CD4-positive, alpha-beta T cell treated with Interleukin-4 for 1 hour (primary cell): ENCODE measurements around the gene ZNFX1.
"Not testable (repeated sequence)": the region's sequence is repeated elsewhere in the genome, so short reads cannot be mapped to it uniquely, and the experiment has no call there.

ENCODE experiments used
- DNase-seq, 2 donors: peaks; one replicate each; pipeline ENCODE4 v3.0.0-alpha.2; 2020 to 2022

ZNFX1 gene

DNA sequence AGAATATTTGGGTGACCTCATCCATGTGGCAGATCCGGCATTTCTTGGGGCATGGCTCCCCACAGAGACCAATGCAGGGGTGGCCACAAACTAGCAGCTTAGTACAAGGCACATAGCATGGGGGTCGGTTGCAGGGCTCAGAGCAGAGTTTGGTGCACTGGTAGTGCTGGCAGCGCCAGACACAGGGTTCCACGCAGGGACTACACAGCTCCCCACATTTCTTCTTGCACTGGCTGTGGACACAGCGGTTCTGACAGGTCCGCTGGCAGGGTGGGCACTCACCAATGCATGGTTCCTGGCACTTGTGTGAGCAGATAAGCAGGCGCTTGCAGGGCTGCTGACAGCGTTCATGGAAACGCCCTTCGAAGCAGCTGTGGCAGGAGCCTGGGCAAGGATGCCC, 29.6 kb downstream of the ZNFX1 start:
- no peak for DNase-seq

DNA sequence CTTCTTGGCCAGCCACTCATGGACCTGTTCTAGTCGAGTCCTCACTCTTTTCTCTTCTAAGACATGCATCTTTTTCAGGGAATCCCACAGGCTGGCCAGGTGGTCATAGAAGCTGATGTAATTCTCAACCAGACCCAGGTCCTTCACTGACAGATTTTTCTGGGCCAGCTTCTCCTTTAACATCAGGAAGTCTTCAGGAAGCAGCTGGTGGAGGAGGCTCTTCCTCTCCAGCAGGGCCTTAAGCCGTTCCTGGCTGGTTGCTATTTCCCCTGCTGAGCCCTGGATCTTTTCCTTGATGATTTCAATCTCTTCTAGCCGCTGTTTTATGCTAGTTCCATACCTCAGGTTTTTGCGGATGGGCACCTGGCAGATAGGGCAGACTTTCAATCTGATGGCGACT, 30.1 kb downstream of the ZNFX1 start:
- DNase-seq, result no peak

DNA sequence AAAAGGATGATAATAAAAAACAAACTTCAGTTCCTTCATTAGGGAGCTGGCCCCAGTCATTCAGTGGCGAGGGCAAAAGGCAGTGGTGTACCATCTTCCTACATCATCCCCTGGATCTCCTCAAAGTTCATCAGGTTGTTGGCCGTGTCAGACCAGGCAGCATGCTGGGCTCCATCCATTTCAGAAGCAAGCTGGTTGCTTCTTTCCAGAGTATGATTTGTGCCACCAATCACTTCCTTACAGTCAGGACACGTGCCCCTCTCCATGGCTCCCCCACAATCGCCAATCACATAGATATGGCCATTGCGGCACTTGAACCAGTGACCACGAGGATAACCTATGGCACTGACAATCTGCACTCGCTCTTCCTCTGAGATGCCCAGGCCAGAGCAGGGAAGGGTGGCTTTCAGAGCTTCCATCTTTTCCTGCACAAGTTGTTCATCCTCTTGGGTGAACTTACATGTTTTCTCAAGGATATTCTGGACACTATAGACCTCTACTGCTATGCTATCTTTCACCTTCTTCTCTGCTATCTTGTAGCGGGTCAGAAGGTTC, 30.6 kb downstream of the ZNFX1 start:
- DNase-seq, result no peak

DNA sequence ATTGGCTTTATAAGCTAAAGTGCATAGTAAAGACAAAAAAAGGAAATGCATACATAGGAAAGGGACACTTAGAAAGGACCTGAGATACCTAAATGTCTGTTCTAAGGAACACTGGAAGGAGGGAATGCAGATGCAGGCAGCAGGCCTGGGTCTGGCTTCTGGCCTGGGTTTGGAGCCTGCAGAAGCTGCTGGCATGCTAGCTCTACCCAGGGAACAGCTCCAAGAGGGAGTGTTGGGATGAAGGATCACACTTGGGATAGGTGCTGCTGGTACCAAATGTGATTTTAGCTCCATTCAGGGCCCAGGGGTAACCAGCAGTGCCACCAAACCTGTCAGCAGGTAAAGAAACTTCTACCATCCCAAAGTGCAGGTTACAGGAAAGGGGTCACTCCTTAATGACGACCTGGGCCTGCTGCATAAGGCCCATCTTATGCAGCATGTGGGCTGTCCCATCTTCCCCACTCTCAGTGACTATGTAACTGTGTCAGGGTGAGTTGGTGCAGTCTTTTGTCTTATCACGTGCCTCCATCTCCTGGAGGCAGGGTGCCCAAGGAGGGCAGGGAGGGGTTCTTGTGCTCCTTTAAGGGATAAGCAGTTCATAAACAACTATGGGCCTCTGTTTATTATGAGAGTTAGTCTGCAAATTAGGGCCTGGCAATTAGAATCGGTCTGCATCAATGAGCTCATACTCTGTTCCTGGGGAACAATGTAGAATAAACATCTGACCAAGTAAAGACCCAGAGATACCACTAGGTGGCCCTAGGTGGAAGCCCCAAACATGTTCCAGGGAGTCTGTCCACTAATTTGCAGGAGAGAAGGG, 31.7 kb downstream of the ZNFX1 start:
- peak; percentile 26 to 49 for DNase-seq

DNA sequence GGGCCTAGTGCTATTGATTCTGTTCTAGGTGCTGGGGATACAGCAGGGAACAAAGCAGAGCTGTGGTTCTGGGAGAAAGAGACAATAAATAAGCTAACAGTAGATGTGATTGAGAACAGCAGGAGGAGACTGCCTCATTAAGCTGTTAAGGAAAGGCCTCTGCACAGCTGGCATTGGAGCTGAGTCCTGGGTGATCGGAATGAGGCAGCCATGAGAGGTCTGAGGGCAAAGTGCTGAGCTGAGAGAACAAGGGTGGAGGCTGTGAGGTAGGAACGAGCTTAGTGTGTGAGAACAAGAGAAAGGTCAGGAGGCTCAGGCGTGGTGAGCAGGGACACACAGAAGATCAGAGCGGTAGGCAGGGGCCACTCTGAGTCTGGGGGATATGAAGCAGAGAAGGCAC, 40.3 kb downstream of the ZNFX1 start:
- DNase-seq, result no peak

DNA sequence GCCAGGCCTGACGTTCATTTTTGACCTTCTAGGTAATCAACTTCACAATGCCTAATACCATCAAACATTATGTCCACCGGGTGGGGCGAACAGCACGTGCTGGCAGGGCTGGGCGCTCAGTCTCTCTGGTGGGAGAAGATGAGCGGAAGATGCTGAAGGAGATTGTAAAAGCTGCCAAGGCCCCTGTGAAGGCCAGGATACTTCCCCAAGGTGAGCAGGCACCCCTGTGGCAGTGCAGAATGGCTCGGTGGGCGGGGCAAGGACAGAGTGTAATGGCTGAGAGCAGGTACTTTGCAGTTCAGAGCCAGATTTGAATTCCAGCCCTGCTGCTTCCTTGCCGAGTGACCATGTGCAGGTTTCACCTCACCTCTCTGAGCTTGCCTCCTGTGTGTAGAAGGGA, 41.6 kb downstream of the ZNFX1 start:
- no peak for DNase-seq

DNA sequence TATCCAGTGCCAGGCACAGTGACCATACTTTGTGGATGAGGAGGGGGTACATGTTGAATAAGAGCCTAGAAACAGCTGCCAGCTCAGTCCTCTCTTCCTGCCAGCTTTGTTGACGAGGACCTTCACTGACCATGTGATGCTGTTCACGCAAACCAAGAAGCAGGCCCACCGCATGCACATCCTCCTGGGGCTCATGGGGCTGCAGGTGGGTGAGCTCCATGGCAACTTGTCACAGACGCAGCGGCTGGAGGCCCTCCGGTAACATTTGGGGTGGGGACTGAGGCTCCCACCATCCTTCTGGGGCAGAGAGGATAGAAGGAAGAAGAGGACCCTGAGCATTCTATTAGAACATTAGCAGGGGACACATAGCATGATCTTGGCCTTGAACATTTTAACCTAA, 43.0 kb downstream of the ZNFX1 start:
- no peak for DNase-seq

DNA sequence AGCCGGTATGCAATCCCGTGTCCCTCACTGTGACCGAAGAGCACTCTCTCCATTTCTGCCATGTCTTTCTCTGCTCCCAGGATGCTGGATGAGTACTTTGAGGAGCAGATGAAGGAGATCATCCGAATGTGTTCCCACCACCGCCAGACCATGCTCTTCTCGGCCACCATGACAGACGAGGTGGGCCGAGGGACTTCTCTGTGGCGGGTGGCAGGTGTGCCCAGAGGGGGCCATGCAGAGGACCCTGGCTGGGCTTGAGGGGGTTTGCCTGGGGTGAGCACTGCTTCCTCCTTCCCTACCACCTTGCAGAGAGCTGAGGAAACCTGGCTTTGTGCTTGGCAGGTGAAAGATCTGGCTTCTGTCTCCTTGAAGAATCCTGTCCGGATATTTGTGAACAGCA, 44.6 kb downstream of the ZNFX1 start:
- no peak for DNase-seq

DNA sequence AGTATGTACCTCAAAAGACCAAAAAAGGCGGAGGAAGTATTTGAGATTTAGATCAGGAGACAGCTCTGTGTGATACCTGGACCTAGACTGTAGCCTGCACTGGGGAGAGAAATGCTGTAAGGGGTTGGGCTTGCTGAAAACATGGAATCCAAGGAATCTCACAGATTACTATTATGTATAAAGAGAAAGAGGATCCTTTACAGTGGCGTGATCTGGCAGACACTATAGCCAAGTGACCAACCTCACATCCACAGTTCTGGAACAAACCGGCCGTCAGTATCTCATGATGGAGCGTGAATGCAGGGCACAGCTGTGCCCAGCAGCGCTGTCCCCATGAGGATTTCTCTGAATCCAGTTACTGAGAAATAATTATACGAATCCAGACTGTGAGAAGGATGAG, 46.4 kb downstream of the ZNFX1 start:
- DNase-seq, result no peak

DNA sequence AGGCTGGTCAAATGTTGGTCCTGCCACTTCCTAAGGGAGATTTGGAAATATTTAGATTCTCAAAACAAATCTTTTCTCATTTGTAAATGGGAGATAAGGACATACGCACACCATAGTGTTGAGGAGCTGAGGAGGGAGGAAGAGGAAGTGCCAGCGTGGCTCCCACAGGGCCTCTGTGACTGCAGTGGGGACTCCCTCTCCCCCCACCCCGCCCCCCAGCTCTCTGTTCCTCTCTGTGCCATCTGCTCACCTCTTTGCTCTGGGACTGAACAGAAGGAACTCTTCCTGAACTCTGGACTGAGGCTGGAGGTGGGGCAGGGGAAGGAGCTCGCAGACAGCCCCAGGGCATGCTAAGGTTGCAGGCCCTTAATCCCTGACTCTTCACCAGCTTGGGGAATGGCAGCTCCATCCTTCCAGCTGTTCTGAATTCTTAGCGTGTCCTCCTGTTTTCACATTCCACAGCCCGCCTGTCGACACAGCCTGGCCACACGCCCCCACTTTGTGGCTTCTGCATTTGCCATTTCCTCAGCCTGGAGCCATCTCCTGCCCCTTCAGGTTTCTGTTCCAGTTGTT, 47.2 kb downstream of the ZNFX1 start:
- DNase-seq, result peak in 1 of 2 donors; percentile 45

DNA sequence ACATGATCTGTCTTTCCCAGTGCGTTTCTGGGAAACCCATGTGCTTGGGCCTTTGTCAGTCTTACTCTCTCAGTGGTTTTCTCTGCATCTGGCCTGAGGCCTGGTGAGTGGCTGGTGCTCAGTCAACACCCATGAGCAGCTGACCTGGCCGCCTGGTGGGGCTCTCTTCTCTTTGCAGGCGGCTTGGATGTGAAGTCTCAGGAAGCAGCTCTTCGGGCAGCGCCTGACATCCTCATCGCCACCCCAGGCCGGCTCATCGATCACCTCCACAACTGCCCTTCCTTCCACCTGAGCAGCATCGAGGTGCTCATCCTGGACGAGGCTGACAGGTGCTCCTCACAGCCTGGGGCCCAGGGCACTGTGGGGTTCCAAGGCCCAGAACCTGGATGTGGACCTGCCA, 47.8 kb downstream of the ZNFX1 start:
- no peak for DNase-seq

DNA sequence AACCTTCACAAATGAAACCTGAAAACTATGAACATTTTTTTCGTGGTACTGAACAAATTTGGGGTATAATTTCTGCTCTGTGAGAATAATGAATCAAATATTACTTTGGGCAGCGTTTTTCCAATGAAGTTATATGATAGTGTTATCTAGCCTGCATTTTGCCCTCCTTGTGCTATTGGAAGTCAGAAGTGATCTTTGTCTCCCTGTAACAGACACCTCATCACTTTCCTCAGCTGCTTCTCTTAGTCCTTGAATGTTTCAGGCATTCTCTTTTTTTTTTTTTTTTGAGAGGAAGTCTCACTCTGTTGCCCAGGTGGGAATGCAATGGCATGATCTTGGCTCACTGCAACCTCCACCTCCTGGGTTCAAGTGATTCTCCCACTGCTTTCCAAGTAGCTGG, 48.5 kb downstream of the ZNFX1 start:
- DNase-seq, result no peak

DNA sequence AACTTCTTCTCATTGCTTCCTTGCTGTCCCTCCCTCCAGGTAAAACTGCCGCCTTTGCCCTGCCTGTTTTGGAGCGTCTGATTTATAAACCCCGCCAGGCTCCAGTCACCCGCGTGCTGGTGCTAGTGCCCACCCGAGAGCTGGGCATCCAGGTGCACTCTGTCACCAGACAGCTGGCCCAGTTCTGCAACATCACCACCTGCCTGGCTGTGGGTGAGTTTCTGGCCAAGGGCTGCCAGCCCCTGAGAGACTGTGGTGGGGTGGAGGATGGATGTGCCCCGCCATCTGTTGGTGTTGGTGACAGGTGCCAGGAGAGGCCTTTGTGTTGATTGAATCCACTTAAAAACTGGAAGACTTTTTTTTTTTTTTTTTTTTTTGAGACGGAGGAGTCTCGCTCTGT, 49.2 kb downstream of the ZNFX1 start:
- DNase-seq, result no peak

DNA sequence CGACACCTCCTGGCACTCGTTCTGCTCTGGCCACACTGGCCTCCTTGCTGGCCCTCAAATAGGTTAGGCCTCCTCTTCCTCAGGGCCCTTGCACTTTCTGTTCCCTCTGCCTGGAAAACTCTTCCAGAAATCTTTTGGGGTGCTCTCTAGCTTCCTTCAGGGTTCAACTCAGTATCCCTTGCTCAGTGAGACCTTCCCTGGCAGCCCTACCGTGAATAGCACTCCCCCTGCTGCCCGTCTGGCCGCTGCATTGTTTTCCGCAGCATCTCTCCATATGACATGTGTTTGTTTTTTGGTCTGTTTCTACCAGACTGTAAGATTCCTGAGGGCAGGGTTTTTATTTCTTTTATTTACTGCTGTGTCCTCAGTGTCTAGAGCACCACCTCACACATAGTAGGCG, 52.0 kb downstream of the ZNFX1 start:
- DNase-seq, result no peak

DNA sequence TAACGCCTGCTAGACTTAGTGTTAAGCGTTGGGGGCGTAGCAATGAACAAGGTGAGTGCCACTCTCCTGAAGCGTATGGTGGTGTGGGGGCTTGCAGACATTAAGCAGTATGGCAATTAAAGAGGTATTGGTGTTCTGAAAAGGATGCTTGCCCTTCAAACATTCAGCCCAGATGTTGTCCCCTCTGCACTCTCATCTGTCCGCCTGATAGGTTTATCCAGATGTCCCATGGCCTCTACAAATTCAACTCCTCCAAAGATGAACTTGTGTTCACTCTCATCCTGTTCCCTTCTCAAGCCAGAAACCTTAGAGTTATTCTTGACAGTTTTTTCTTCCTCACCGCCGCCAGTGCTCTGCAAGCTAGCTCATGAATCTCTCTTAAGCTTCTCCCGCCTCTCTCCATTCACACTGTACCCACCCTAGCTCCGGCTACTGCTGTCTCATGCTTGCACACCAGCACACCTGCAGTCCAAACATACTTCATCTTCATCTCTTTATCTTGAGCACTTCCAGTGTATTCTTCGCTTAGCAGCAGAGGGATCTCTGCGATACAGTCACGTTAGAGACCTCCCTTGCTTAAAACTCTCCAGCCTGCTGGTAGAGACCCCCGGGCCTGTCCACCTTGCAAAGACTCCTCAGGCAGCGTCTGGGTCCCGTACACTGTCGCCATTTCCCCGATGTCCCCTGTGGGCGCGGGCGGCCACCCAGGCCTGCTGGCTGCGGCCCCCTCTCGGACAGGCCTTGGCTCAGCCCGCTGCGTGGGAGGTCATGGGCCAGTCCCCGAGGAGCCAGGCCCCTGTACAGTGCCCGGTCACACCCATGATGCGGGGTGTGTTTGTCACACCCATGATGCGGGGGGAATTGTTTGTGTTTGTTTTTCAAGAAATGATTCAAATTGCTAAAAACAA, 57.7 kb downstream of the ZNFX1 start:
- no peak for DNase-seq

DNA sequence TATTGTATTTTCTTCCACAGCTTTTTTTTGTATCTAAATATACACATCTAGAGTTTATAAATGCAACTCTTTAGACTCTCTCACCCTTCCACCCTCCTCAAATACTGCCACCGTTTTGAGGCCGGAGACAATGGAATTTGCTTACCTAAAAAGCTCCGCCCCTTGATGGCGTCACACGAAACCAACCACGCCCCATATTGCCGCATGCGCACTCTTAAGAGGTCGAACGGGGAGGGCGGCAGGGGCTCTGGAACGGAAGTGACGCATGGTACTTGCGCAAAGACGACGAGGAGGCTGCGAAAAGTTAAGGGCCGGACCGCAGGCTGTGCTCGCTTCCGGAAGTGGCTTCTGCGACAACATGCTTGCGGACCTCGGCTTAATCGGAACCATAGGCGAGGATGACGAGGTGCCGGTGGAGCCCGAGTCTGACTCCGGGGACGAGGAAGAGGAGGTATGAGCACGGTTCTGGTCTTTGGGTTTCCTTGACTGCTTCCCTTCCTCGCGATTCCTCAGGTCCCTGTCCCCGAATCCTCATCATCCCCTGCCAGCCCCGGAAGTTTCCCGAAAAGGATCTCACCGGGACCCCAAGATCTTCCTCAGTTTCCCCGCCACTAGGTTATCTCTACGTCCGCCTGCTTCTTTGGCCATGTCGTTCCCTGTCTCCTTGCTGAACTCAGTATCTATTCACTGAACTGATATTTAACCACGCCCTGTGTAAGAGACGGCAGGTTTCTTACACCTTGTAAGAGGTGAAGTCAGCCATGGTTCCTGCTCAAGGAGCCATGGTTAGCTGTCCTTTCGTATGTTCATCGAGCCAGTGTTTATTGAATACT, 58.5 kb downstream of the ZNFX1 start, which contains the start of gene DDX27:
TSS of gene DDX27 (plus strand) at position 326 of the 833 bp plus-strand sequence. CDS start at position 359, 33 bp downstream.
- peak; percentile 98 for DNase-seq

DNA sequence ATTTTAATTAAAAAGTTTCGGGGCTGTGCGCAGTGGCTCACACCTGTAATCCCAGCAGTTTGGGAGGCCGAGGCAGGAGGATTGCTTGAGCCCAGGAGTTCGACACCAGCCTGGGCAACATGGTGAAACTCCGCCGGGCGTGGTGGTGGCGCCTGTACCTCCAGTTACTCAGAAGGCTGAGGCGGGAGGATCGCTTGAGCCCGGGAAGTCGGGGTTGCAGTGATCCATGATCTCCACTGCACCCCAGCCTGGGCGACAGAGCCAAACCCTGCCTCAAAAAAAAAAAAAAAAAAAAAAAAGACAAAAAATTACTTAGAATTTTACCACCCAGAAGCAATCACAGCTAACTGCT, 59.1 kb downstream of the ZNFX1 start:
- DNase-seq, result not testable (repeated sequence)

DNA sequence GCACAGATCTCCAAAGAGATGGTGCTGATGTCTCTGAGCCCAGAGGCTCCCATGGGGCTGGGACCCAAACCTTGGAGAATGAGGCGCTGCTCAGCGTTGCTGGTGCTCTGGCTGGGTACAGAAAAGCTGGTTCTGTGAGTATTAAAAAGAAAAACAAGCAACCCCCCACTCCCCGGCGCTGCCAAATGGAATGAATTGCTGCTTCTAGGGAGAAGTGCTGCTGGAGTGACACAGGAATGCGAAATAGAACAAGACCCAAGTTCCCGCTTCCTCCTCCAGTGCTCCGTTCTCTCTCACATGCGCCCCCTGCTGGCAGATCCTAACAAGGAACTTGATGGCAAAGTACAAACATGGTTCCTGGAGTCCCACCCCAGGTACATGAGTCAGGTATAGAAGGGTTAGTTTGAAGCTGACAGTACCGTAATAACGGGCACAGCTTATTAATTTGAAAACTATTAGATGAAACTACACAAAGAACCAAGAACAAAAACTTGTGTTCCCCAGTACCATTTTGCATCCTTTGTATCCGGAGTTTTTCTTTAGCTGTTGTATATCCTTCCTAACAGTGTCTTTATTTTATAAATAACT, 60.8 kb downstream of the ZNFX1 start:
- peak; percentile 88 to 90 for DNase-seq

DNA sequence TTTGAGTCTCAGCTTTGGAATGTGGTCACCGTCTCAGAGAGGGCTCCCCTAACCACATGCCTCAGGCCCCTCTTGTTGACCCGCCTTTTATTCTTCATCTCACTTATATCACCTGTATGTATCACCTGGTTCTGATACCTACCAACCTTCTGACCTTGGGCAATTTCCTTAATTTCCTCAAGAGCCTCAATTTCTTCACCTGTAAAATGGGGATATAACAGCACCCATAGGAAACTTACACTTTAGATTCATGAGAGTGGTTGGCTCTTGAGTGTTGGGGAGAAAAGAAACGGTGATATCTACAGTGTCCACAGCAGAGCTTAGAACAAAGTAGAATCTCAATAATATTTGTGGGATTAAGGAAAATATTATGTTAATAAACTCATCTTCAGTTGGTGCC, 62.6 kb downstream of the ZNFX1 start:
- DNase-seq, result no peak

DNA sequence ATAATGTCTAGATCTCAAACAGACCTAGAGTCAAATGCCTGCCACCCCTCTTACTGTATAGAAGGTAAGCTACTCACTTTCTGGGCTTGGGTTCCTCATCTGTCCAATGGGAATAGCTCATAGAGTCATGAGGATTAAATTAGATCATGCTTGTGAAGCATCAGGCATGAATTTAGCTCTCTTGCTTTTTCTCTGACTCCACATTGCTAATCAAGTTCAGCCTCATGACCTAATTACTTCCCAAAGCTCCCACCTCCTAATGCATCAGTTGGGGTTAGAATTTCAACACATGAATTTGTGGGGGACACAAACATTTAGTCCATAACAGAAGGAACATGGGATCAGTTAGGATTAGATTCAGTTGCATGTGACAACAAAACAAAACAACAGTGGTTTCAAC, 63.3 kb downstream of the ZNFX1 start:
- DNase-seq, result no peak

DNA sequence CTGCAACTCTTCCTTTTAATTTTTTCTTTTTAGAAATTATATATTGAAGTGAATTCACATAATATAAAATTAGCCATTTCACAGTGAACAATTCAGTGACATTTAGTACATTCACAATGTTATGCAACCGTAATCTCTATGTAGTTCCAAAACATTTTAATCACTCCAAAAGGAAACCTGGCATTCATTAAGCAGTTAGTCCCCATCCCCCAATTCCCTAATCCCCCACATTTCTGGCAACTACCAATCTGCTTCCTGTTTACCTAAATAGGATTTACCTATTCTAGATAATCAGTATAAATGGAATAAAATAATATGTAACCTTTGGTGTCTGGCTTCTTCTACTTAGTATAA, 67.1 kb downstream of the ZNFX1 start:
- no peak for DNase-seq

DNA sequence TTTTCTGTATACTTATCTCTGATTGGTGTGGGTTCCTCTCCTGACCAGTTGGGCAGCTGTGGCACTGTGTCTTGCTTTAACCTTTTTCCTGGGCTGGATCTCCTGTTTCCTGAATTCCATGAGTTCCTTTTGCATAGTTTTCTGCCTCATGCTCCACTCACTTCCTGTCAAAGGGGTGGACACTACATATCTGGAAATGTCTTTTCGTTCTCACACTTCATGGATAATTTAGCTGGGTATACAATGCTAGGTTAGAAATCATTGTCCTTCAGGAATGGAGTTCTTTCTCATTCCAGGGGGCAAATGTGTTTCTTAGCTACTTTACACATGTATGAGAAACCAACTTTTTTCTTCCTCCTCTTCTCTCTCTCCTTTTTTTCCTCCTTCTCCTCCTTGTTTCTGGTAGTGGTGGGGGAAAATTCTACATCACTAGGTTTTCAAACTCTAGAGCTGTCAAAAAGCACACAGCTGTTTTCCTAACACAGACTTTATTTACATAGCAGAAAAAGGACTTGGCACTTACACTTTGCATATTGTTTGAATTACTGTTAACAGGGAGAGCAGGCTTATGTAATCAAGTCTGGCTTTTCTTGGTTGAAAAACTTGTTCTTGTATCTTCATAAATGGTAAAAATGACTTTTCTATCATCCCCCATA, 67.6 kb downstream of the ZNFX1 start:
- no peak for DNase-seq
